ENCODE data around the gene C20orf204.

Gene C20orf204

DNA sequence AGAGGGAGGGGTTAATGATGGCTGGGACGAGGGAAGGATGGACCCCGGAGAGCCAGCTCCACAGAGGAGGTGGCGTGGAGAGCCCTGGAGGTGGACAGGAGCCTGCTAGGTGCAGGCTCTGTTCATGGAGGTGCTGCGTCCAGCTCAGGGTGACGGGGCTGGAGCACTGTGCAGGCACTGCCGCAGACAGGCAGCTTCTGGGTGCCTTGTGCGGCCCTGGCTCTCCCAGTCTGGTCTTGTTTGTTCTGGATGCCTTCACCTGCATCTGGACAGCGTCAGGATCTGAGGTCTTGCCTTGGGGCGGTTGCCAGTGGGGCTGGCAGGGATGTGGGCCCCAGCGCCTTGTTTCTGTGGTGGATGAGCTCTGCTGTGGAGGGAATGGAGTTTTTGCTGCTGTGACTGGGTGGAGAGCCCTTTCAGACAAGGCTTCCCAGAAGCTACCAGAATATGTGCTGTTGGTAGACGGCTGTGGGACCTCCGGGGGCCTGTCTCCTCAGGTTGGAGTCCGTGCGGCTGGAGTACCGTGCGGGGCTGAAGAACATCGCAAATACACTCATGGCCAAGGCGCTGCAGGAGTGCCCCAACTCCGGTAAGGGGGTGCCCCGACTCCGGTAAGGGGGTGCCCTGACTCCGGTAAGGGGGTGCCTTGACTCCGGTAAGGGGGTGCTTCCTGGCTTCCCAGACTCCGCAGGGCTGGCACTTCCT is 7.8 kb upstream of the C20orf204 start:
- DNase-seq (ENCODE audit: low read depth), result no peak

GRCh38 chr20:64029293-64030117 is 6.5 kb upstream of the C20orf204 start:
- no peak for DNase-seq (ENCODE audit: low read depth)

DNA sequence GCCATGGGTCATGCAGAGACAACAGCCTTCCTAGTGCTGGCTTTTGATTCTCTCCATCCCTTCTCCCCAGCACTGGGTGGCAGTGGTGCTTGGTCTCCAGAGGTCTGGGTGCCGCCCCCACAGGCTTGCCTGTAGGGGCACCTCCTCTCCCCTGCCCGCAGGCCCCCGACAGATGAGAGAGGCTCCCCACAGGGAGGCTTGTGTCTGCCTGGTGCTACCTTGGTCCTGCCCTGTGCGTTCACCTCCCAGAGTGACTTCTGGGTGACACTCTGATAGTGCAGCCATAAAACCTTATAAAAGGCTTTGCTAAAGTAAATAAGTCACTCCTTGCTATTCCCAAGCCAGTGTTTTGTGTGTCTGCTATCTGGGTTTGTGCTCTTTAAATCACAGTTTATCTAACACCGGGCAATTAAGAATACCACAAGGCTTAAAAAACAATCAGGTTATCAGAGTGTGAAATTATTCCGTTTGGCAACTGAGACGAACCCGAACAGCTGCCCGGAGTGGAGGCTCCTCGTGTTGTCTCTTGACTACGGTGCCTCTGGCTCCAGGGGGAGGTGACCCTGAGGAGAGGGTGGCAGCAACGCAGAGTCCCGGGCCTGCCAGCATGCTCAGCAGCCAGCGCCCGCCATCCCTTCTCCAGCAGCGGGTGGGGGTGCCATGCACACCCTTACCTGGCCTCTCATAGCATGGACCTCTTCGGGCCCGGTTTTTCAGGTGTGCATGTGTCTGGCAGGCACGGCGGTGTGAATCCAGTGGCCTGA is 5.4 kb upstream of the C20orf204 start:
- DNase-seq (ENCODE audit: low read depth), result no peak

DNA sequence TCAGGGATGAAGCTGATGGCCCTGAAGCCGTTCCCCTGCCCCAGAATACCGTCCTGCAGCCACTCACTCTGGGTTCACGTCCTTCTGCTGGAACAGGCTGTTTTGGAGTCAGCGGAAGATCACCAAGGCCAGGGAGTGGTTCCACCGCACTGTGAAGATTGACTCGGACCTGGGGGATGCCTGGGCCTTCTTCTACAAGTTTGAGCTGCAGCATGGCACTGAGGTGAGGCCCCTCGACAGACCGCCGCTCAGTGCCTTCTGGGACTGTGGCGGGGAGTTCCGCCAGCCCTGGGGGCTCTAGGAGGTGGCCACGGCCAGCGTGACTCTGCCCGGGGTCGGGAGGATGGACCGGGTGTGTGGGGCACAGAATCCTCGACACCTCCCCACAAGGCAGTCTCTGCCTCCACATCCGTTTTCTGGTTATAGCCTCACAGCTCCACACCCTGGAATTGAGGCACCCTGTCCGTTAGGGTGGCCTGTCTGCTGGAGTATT is 4.1 kb upstream of the C20orf204 start:
- DNase-seq (ENCODE audit: low read depth), result no peak

DNA sequence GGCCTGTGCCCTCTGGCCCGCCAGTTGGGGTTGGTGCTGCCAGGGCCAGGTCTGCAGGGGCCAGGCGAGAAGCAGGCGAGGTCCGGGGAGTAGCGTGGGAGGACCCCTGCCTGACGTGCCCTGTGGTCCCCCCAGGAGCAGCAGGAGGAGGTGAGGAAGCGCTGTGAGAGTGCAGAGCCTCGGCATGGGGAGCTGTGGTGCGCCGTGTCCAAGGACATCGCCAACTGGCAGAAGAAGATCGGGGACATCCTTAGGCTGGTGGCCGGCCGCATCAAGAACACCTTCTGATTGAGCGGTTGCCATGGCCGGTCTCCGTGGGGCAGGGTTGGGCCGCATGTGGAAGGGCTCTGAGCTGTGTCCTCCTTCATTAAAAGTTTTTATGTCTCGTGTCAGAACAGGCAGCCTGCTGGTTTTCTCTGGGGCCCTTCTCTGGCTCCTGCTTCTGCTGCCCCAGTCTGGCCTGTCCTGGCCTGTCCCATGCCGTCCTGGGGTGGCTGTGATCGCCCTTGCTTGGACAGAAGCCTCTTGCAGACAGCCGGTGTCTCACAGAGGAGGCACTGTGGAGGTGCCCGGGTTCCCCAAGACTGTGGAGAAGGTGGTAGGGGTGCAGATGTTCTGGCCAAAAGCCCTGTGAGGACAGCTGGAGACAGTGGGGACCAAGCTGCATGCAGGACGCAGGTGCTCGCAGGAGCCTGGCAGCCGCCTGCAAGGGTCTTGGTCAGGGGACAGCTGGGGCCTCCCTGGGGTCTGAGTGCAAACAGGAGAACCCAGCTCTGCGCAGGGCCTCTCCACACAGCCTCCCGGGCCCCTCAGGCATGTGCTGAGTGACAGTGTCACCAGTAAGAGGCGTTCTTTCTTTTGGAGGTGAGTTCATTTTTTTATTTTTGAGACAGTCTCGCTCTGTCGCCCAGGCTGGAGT is 3.0 kb upstream of the C20orf204 start:
- no peak for DNase-seq (ENCODE audit: low read depth)

- DNase-seq (ENCODE audit: low read depth), result no peak
These were observed 1.9 kb upstream of the C20orf204 start for GRCh38 chr20:64033981-64034493.

DNA sequence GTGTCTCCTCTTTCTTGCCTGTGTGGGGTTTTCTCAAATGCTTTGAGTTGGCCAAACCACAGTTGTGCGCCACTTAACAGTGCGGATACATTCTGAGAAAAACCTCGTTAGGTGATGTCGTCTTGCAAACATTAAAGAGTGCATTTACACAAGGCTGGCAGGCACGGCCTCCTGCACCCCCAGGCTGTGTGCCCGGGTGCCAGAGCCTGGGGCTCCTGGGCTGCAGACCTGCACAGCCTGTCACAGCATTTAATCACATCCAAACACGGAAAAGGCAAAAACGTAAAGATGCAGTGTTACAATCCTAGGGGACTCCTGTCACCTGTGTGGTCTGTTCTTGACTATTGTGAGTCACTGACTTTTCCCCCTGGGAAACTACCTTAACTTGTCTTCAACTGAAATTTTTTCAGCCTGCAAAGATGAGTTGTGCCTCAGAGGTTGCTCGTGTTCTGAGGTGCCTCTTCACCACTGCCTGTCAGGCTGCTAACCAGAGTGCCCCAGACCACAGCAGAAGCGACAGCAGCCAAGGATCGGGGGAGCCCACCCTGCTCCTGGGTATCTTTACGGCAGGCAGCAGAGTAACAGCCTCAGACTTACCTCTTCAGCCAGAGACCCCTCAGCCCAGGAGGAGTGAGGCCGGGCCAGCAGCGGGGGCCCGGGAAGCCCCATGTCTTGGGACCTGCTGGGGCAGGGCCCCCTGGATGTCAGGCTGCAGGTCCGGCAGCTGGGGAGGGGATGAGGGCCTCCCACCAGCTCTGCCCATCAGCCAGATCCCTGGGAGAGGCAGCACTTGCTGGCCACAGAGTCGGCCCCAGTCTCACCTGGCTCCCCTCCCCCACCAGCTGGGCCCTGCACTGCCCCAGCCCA is 683 bp upstream of the C20orf204 start:
- no peak for DNase-seq (ENCODE audit: low read depth)

DNA sequence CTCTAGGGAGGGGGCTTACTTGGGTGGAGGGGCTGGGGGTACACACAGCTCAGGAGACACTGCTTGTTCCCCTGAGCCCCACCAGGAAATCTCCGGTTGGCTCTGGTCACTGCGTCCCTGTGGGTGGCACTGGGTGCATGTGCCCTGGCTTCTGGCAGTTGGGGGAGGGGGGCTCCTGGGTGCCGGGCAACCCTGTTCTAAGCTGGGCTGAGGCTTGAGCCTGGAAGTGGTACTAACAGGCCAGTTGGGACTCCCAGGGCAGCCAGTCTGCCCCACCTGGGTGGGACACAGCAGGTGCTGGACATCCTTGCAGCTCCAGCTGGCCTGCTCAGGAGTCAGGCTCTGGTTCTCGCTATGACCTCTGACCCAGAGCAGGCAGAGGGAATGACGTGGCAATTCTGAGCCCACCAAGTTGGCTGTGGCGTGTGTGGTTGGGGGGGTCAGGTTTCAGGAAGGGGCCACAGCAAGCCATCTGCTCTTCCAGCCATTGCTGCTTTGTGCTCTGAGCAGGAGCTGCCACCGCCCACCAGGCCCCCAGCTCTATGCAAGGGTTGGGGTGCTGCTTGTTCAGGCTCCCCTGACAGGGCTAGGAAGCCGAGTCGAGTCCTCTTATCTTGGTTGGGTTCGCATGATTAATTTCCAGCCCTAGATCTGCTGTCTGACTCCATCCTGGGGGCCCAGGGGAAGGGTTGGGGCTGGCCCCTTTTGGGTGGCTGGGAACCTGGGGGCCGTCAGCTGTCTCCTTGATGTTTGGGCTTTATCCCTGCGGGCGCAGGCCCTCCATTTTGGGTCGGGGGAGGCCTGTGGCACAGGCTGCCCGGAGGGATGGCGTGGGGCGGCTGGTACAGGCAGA is 590 bp downstream of the C20orf204 start:
- DNase-seq (ENCODE audit: low read depth), result no peak

DNA sequence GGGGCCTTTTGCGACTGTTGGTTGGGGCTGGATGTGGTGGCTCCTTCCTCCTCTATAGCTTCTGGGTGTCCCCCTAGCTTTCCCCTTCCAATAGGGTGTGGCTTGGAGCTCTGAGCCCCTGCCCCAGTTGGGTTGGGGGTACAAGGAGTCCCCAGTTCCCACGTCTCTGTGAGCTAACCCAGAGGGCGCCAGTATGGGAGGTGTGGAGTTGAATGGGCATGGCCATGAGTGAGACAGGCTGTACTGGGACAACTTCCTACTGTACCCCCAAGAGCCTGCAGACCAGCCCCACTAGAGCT is 1.2 kb downstream of the C20orf204 start:
- no peak for DNase-seq (ENCODE audit: low read depth)

DNA sequence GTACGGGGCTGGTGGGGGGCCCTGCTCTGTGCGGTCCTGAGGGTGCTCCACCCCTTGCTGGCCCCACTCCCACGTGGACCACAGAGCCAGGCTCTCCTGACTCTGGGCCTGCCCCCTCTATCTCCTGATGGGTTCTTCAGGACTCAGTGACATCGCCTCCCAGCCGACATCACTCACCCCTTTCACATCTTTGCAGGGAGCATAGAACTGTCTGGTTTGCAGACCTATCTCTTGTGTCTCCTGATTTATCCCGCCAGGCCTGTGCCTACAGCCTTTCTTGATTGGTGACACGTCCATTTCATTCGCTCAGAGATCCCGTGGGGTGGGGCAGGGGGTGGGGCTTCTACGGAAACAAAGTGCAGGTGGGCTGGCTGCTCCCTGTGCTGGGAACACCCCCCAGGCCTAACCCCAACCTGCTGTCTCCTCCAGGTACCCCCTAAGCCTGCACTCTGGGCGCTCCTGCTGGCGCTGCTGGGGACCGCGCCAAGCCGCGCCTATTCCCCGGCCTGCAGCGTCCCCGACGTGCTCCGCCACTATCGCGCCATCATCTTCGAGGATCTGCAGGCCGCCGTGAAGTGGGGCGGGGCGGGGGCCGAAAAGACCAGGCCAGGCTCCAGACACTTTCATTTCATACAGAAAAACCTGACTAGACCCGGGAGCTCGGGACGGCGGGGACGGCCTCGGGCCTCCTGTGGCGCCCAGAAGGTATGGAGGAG is 1.7 kb downstream of the C20orf204 start:
- no peak for DNase-seq (ENCODE audit: low read depth)

DNA sequence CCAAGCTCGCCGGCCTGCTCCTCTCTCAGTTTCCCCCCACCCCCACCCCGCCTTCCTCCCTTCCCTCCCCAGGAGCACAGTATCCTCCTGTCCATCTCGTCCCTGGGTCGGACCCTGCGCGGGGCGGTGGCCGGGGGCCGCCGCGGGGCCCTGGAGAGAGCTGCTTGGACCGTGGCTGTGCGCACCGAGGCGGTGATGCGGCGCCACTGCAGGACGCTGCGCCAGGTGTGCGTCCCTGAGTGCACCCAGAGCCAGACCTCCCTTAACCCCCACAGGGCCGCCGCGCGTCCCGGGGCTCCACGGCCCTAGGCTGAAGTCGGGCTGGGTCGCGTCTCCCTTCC is 2.2 kb downstream of the C20orf204 start:
- DNase-seq (ENCODE audit: low read depth), result no peak

- no peak for DNase-seq (ENCODE audit: low read depth)
These were observed 2.7 kb downstream of the C20orf204 start for GRCh38 chr20:64038565-64039292.

GRCh38 chr20:64039293-64040160 is 3.5 kb downstream of the C20orf204 start:
- no peak for DNase-seq (ENCODE audit: low read depth)

GRCh38 chr20:64040231-64041039 is 4.5 kb downstream of the C20orf204 start:
- DNase-seq (ENCODE audit: low read depth), result no peak

- DNase-seq (ENCODE audit: low read depth), result no peak
These were observed 5.2 kb downstream of the C20orf204 start for GRCh38 chr20:64041040-64041780.

DNA sequence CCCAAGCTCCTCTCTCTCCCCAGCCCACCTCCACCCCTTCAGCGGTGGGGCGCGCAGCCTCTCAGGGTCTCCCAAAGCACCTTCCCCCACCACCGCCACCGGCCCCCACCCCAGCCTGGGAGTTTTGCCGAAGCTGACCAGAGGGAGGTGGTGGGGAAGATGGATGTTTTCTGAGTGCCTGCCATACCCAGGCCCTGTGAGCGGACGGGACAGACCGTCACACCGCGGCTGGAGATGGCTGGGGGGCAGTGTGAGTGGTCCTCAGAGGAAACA is 5.7 kb downstream of the C20orf204 start:
- no peak for DNase-seq (ENCODE audit: low read depth)
